Measurements from ENCODE around the gene PAQR4.

The PAQR4 gene

GRCh38 chr16:3021449-3022207 lies 52.5 kb downstream of the PAQR4 start:
- peak; percentile 78 for DNase-seq (ENCODE audit: low spot score)

GRCh38 chr16:3022208-3022683 lies 53.1 kb downstream of the PAQR4 start:
- DNase-seq (ENCODE audit: low spot score): peak; percentile 89

- peak; percentile 19 for DNase-seq (ENCODE audit: low spot score)
These were observed 53.7 kb downstream of the PAQR4 start for GRCh38 chr16:3022684-3023414.

Data from AG08395 (cell line).